ENCODE results near the gene IER2. TPM values are rescaled to one million over a fixed set of nuclear protein-coding genes. Genes with fewer than 3 reads are reported as not detected.
A peak's percentile ranks its signal among the peaks of the same experiment; 100 is the strongest.

The IER2 gene
- total RNA-seq, 1 experiment from 2014 or later: 164 TPM

DNA sequence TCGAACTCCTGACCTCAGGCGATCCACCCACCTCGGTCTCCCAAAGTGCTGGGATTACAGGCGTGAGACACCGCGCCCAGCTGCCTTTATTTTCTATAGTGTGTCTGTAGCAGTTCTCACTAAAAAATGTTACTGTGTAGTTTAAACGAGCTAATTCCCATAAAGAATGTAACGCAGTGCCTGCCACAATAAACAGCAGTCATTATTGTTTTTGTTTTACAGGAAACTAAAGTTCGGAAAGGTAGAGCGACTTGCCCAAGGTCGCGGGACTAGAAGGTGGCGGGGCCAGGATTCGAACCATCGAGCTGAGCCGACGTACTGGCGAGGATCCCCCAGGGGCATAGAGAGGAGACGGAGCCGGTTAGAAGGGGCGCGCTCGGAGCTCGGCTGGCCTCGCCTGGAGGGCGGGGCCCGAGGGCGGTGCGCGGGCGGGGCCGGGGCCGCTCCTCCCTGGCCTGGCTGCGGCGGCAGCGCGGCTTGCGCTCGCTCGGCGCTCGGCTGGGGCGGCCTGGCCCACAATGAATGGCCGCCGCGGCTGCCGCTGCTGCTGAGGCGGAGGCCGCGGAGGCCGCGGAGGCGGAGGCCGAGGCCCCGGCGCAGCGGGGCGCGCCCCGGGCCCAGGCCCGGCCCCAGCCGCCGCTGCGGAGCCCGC lies 32.3 kb upstream of the IER2 start, which contains the start of gene NACC1:
Gene NACC1 (plus strand): TSS at position 493 of the 652 bp plus-strand sequence. CDS start 16,944 bp downstream, outside the sequence.
- intact Hi-C loops (cut with micrococcal nuclease; ENCODE audit: unreplicated experiment): loop anchor here (2.0 kb wide), 1 partner anchor 33 kb away; the partner anchor contains the start of genes IER2 and STX10
- no peak for TF ChIP-seq EZH2 (IDR thresholded peaks at IDR 0.05; ENCODE audit: borderline replicate concordance, low read depth, low read length, poor library complexity, severe bottlenecking)
- TF ChIP-seq, protein P1, sequence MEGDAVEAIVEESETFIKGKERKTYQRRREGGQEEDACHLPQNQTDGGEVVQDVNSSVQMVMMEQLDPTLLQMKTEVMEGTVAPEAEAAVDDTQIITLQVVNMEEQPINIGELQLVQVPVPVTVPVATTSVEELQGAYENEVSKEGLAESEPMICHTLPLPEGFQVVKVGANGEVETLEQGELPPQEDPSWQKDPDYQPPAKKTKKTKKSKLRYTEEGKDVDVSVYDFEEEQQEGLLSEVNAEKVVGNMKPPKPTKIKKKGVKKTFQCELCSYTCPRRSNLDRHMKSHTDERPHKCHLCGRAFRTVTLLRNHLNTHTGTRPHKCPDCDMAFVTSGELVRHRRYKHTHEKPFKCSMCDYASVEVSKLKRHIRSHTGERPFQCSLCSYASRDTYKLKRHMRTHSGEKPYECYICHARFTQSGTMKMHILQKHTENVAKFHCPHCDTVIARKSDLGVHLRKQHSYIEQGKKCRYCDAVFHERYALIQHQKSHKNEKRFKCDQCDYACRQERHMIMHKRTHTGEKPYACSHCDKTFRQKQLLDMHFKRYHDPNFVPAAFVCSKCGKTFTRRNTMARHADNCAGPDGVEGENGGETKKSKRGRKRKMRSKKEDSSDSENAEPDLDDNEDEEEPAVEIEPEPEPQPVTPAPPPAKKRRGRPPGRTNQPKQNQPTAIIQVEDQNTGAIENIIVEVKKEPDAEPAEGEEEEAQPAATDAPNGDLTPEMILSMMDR (conservative IDR thresholded peaks at IDR 0.05; ENCODE audit: low read depth, low read length): no peak
- peak; percentile 97 for DNase-seq (ENCODE audit: low spot score)
- peaks cover 18% of the 10 kb centered on the region for H3K36me3 ChIP-seq (ENCODE audit: insufficient read depth, low read length, poor library complexity, severe bottlenecking)
- CTCF ChIA-PET: interaction anchor here (0.6 kb wide), 1 partner anchor 158 kb away, joined by 4 read pairs; no protein-coding TSS in a partner anchor
- H3K27me3 ChIP-seq (replicated peaks; ENCODE audit: insufficient read depth, low read depth, low read length, poor library complexity): no peaks in the 10 kb centered on the region
- no peaks in the 10 kb centered on the region for H3K9me3 ChIP-seq (ENCODE audit: low read depth, low read length, poor library complexity, severe bottlenecking)
- peaks cover 45% of the 10 kb centered on the region for H3K4me1 ChIP-seq (ENCODE audit: insufficient read depth, low read length, poor library complexity, severe bottlenecking)
- H3K27ac ChIP-seq (ENCODE audit: low read depth, low read length, poor library complexity, severe bottlenecking): peak within 1 kb of the TSS; percentile 95
- no TSS peak for BruUV-seq (replicated peaks)
- POLR2A ChIA-PET (ENCODE audit: low non-redundant PET): interaction anchor here (1.8 kb wide), 1 partner anchor 35 kb away, joined by 6 read pairs; no protein-coding TSS in a partner anchor
- peak within 1 kb of the TSS; percentile 82 for H3K4me3 ChIP-seq (ENCODE audit: low read depth, low read length, poor library complexity, severe bottlenecking)

DNA sequence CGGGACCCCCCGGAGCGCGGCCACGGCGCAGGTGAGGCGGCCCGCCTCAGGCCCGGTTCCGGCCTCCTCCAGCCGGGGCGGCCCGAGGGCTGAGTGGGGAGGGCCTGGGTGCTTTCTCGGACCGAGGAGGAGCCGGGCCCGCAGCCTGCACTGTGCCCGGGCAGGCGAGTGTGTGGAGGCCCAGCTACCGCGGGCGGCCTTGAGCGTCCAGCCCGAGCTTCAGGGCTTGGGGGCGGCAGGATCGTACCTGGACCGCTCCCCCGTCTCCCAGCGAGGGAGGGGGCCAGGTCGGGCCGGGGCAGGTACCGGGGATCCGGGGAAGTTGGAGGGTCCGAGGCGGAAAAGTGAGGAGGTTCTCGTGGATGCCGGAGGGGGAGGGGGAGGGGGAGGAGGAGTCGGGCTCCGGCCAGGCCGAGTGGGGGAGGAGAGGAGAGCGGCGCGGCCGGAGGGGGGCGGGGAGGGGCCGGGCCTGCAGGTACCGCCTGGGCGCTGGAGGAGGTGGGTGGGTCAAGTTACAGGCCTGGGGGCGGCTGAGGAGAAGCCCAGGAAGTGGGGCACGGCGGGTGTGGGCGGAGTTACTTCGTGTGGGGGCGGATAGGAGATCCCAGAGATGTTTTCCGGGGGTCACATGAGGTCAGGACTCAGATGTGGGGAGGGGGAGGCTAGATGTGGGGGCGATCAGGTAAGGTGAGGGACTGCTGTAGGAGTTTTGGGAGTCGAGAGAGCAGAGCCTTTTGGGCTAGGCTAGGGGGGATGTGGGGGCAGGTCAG lies 31.6 kb upstream of the IER2 start:
- Histone ChIP-seq H3K4me1 (ENCODE audit: insufficient read depth, low read length, poor library complexity, severe bottlenecking) (peaks cover 46% of the 10 kb centered on the region), H3K9me3 (ENCODE audit: low read depth, low read length, poor library complexity, severe bottlenecking) (no peaks in the 10 kb centered on the region), H3K27me3 (replicated peaks; ENCODE audit: insufficient read depth, low read depth, low read length, poor library complexity) (no peaks in the 10 kb centered on the region), H3K4me3 (ENCODE audit: low read depth, low read length, poor library complexity, severe bottlenecking) (peak overlapping the region; percentile 82), H3K27ac (ENCODE audit: low read depth, low read length, poor library complexity, severe bottlenecking) (peak overlapping the region; percentile 95), H3K36me3 (ENCODE audit: insufficient read depth, low read length, poor library complexity, severe bottlenecking) (peaks cover 15% of the 10 kb centered on the region)
- DNase-seq (ENCODE audit: low spot score): peak; percentile 44
- ChIA-PET POLR2A (ENCODE audit: low non-redundant PET) (interaction anchor here (1.8 kb wide), 1 partner anchor 34 kb away, joined by 6 read pairs; no protein-coding TSS in a partner anchor), CTCF (no interaction called here)
- TF ChIP-seq, protein P1 (conservative IDR thresholded peaks at IDR 0.05; ENCODE audit: low read depth, low read length): no peak
- TF ChIP-seq EZH2 (IDR thresholded peaks at IDR 0.05; ENCODE audit: borderline replicate concordance, low read depth, low read length, poor library complexity, severe bottlenecking): no peak
- intact Hi-C loops (cut with micrococcal nuclease; ENCODE audit: unreplicated experiment): loop anchor here (2.0 kb wide), 1 partner anchor 32 kb away; the partner anchor contains the start of genes IER2 and STX10
- BruUV-seq (replicated peaks): no TSS peak

DNA sequence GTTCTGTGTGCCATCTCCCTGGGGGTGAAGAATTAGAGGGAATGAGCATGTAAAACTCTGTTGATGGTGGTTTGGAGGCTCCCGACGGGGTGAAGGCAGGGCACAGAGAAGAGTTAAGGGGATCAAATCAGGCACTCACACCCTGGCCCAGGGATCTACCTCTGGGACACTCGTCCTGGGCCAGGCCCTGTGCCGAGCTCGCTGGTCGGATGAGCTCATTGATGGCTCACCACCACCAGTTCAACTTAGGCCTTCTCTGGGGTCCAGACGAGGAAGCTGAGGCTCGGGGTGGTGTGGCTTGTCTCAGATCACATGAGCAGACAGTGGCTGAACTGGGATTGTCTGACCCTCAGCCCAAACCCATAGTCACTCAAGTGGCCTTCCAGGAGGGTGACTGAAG lies 30.6 kb upstream of the IER2 start:
- intact Hi-C loops (cut with micrococcal nuclease; ENCODE audit: unreplicated experiment): loop anchor here (2.0 kb wide), 1 partner anchor 31 kb away; the partner anchor contains the start of genes IER2 and STX10
- H3K9me3 ChIP-seq (ENCODE audit: low read depth, low read length, poor library complexity, severe bottlenecking): no peaks in the 10 kb centered on the region
- H3K27ac ChIP-seq (ENCODE audit: low read depth, low read length, poor library complexity, severe bottlenecking): peak overlapping the region; percentile 95
- peak overlapping the region; percentile 82 for H3K4me3 ChIP-seq (ENCODE audit: low read depth, low read length, poor library complexity, severe bottlenecking)
- no peak for DNase-seq (ENCODE audit: low spot score)
- TF ChIP-seq, protein P1 (conservative IDR thresholded peaks at IDR 0.05; ENCODE audit: low read depth, low read length): no peak
- TF ChIP-seq EZH2 (IDR thresholded peaks at IDR 0.05; ENCODE audit: borderline replicate concordance, low read depth, low read length, poor library complexity, severe bottlenecking): no peak
- no TSS peak for BruUV-seq (replicated peaks)
- no peaks in the 10 kb centered on the region for H3K27me3 ChIP-seq (replicated peaks; ENCODE audit: insufficient read depth, low read depth, low read length, poor library complexity)
- CTCF ChIA-PET: no interaction called here
- POLR2A ChIA-PET (ENCODE audit: low non-redundant PET): interaction anchor here (1.0 kb wide), 1 partner anchor 33 kb away, joined by 3 read pairs; no protein-coding TSS in a partner anchor
- peaks cover 17% of the 10 kb centered on the region for H3K36me3 ChIP-seq (ENCODE audit: insufficient read depth, low read length, poor library complexity, severe bottlenecking)
- H3K4me1 ChIP-seq (ENCODE audit: insufficient read depth, low read length, poor library complexity, severe bottlenecking): peaks cover 48% of the 10 kb centered on the region
